RCC 7860 (cell line): ENCODE data around the gene ZFP62.
"Not testable (repeated sequence)": the region's sequence is repeated elsewhere in the genome, so short reads cannot be mapped to it uniquely, and the experiment has no call there.

Experiments
- DNase-seq: peaks from one replicate; pipeline ENCODE4 v3.0.0-alpha.2; 2015; ENCODE audit warnings: low spot score
- FAIRE-seq: peaks from 2 replicates; lab custom pipeline; 2012; peaks lifted over from hg19 to GRCh38; lab: Jason Lieb, UNC

ZFP62 gene

DNA sequence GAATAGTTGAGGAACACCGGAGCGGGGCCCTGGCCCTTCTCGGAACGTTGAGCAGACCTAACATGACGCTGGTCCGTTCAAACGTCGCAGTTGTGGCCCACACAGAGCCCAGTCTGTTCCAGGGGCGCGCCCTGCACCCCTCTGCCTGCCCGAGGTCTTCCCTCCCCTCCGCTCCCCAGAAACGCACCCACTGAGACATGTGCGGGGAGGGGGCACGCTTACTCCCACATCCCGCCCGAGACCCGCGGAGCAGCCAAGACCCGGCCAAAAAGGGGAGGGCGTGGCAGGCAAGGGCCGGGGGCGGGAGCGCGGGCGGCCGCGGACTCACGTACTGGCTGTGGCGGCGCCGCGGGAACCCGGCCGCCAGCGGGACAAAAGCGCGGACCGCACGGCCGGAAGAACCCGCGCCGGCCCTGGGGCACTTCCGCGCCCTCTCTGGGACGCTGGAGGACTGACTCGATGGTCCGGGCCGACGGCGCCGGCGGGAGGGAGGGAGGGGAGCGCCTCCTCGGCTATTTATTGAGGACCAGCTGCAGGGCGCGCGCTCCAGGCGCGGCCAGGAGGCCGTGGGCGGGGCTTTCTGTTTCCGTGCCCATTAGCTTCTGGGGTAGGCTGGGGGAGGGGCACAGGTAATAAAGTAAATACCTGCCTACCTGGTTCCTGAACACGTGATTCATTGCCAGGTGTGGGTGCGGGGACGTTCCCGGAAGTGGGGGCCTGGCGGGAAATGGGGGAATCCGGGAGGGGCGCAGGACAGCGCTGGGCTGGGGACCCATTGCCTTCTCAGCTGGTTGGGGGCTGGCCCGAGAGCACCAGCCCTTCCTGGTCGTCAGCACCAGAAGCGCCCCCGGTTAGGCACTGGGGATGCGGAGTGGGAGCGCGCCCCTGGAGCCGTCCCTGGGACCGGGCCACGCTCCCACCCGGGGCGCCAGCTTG lies at the start of gene ZFP62:
Gene ZFP62, minus strand, starts transcription at position 390 of the 936 bp plus-strand sequence. Its CDS starts 57 bp downstream, at position 333.
- FAIRE-seq = no peak
- DNase-seq = peak; percentile 71

DNA sequence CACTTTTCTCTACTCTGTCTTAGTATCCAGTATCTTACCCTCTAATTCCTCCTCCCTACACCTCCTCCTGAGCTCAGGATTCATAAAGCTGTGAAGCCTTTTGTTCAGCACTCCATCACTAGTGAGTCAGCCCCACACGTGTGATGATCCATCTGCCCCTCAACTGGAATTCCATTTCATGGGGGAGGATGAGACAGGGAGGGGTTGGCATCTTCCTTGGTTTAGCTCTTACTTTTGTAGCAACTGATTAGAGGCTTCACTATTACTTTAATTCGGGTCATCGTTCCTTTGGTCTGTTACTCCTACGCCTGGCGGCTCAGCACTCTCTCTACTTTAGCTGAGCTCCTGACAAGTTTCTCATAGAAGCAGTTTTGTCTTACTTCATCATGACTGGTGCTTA lies 49.7 kb upstream of the ZFP62 start:
- DNase-seq (peak; percentile 34), FAIRE-seq (no peak)

DNA sequence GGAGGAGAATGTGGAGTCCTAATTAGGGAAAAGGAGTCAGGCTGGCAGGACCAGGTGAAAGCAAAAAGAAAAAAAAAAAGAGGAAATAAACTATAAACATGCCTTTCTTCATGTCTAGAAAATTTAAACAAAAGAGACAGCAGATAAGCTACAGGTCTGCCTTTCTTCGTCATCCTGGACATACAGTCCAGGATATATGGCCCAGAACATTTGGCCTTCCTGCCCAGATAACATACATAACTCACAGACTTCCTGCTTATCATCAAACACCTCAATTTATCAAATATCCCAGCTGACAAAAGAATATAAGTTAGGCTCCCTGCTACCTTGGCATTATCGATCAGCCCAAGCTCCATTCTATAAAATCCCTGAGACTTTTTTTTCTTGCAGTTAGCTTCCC lies 49.1 kb upstream of the ZFP62 start:
- DNase-seq = no peak
- no peak for FAIRE-seq

DNA sequence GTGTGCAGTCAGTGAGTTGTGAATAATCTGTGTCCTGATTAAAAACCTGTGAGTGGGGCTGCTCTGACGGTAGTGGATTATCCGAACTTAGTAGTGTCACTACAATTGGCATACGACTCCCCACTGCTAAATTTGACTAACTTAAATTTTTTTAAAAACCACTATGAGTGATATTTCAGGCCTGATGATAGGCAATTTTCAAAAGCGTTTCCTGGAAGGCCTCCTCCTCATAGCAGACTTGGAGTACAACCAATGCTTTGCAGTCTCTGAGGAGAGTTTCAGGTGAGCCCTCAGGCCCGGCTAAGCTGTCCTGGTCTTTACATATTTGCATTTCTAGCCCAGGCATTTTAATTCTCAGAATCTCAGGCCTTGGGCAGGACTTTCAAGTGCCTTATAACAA lies 48.7 kb upstream of the ZFP62 start:
- no peak for FAIRE-seq
- DNase-seq = no peak

DNA sequence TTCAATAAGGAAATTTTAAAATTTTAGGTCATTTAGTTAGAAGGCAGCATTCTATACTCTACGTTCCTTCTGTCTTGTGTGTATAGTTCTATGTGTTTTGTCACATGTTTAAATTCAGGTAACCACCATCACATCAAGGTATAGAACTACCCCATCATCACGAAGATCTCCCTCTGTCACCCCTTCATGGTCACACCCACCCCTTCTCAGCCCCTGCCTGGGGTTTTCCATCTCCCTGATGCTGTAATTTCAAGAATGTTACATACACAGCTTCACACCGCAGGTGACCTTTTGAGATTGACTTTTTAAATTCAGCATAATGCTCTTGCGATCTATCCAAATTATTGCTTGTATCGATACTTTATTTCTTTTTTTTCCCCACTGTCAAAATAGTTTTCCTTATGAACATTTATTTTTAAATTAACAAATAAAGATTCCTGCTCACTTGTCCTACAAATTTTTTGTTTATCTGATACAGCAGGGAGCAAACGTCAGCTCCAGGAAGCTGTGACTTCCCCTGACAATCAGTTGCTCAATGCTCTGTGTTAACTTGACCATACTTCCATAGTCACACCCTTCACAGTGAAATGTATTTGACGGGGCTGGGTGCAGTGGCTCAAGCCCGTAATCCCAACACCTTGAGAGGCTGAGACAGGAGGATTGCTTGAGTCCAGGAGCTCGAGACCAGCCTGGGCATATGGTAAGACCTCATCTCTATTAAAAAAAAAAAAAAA lies 48.1 kb upstream of the ZFP62 start:
- FAIRE-seq (no peak), DNase-seq (no peak)

DNA sequence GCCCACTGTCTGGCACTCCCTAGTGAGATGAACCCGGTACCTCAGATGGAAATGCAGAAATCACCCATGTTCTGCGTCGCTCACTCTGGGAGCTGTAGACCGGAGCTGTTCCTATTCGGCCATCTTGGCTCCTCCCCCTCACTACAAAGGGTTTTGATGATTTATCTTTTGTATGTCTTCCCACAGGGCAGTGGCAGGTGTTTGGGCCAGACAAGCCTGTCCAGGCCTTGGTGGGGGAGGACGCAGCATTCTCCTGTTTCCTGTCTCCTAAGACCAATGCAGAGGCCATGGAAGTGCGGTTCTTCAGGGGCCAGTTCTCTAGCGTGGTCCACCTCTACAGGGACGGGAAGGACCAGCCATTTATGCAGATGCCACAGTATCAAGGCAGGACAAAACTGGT lies 47.3 kb upstream of the ZFP62 start:
- DNase-seq (no peak), FAIRE-seq (no peak)

DNA sequence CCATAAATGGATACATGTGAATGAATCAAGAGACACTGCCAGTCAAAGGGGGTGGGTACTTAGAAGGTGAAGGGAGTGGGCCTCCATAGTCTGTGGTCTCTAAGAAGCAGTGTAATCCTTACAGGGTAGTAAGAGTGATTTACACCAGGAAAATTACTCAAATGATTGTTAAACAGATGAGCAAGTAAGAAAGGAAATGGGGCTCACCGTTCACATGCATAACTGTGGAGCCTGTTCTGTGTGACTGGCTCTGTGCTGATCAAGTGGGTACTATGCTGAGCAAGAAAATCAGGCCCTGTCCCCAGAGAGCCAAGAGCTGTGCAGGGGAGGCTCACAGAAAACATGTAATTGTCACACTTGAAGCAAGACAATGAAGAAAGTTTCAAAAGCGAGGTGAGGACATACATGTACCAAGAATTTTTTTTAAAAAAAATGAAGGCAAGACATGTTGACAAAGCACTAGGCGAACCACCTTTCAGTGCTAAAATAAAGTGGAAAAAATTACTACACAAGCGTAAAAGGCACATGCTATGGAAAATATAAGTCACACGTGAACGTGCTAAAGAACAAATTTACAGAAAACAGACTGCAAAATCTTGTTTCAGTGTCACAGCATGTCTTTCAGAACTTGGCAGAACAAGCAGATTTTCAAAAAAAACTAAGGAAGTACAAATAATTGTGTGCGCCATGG lies 40.4 kb upstream of the ZFP62 start:
- no peak for FAIRE-seq
- no peak for DNase-seq

DNA sequence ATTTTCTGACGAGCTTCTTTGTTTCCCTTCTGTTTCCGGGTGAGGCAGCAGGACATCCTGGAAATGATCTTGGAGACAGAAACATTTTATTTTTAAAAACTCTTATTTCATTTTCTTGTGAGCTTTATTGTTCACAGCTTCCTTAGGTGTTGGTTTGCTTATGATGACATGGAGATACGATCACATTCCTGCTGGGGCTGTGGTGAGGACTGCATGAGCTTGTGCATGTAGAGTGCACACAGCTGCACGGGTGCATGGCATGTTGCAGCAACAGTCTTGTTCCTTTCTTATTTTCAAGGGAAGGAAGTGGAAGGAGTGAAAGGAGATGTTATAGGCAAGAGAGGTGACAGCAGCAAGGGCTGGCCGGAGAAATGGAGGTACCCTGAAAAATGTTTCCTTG lies 39.1 kb upstream of the ZFP62 start:
- DNase-seq = no peak
- FAIRE-seq = no peak

DNA sequence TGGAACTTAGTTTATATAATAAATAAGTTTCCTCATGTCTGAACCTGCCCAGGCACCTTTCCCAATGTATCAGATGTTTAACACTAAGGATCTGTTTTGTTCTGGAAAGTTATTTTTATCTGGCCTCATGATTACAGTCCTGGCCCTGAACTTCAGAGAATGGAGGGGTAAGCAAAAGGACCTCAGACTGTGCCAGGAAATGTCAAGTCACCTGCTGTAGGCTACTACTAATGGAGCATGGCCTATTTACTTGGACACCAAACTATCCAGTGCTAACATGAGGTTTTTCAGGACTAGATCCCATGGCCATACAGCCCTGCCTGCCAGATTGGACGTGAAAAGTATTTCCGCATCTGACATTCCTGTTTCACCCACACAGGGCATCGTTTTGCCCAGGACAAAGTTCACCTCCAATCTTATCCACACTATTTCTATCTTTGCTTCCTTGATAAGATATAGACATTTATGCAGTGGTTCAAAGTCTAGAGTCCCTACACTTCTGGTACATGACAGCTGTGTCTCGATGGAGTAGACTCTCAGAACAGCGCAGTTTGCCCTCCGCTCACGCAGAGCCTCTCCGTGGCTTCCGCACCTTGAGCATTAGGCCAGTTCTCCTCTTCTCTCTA lies 37.7 kb upstream of the ZFP62 start, which contains the start of gene BTNL8:
Gene BTNL8, plus strand, starts transcription at position 539 of the 626 bp plus-strand sequence. CDS start 152 bp downstream, outside the sequence.
- no peak for FAIRE-seq
- no peak for DNase-seq

DNA sequence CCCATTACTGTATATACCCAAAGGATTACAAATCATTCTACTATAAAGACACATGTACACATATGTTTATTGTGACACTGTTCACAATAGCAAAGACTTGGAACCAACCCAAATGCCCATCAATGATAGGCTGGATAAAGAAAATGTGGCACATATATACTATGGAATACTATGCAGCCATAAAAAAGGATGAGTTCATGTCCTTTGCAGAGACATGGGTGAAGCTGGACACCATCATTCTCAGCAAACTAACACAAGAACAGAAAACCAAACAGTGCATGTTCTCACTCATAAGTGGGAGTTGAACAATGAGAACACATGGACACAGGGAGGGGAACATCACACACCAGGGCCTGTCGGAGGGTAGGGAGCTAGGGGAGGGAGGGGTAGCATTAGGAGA lies 34.3 kb upstream of the ZFP62 start:
- not testable (repeated sequence) for FAIRE-seq, DNase-seq

DNA sequence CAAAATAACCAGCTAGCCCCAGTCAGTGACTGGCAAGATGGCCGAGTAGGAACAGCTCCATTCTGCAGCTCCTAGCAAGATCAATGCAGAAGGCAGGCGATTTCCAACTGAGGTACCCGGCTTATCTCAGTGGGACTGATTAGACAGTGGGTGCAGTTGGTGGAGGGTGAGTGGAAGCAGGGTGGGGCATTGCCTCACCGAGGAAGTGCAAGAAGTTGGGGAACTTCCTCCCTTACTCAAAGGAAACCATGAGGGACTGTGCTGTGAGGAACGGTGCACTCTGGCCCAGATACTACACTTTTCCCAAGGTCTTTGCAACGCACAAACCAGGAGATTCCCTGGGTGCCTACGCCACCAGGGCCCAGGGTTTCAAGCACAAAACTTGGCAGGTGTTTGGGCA lies 28.3 kb upstream of the ZFP62 start:
- DNase-seq (no peak), FAIRE-seq (no peak)

DNA sequence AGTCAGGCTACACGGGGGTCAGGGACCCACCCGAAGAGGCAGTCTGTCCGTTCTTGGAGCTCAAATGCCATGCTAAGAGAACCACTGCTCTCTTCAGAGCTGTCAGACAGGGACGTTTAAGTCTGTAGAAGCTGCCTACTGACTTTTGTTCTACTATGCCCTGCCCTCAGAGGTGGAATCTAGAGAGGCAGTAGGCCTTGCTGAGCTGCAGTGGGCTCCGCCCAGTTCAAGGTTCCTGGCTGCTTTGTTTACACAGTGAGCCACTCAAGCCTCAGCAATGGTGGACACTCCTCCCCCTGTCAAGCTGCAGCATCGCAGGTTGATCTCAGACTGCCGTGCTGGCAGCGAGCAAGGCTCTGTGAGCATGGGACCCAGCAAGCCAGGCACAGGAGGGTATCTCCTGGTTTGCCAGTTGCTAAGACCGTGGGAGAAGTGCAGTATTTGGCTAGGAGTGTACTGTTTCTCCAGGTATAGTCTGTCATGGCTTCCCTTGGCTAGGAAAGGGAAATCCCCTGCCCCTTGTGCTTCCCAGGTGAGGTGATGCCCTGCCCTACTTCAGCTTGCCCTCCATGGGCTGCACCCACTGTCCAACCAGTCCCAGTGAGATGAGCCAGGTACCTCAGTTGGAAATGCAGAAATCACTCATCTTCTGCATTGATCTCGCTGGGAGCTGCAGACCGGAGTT lies 24.9 kb upstream of the ZFP62 start:
- DNase-seq, FAIRE-seq: not testable (repeated sequence)

DNA sequence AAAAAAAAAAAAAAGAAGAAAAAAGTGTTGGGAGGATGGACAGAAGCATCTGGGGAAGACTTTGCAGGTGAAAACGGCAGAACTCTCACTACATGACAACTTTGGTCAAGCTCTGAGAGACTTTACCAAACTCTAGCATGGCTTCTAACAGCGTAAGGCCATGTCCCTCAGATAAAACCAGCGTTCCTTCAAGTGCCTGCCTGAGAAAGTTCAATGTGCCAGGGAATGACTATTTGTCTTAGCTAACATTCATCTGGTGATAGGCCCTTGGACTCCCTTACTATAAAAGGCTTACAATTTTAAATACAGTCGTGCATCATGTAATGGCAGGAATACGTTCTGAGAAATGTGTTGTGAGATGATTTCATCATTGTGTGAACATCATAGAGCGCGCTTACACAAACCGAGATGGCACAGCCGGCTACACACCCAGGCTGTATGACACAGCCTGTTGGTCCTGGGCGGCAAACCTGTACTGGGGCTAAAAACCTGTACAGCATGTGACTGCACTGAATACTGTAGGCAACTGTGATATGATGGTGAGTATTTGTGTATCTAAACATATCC lies 14.9 kb upstream of the ZFP62 start:
- DNase-seq (no peak), FAIRE-seq (no peak)

DNA sequence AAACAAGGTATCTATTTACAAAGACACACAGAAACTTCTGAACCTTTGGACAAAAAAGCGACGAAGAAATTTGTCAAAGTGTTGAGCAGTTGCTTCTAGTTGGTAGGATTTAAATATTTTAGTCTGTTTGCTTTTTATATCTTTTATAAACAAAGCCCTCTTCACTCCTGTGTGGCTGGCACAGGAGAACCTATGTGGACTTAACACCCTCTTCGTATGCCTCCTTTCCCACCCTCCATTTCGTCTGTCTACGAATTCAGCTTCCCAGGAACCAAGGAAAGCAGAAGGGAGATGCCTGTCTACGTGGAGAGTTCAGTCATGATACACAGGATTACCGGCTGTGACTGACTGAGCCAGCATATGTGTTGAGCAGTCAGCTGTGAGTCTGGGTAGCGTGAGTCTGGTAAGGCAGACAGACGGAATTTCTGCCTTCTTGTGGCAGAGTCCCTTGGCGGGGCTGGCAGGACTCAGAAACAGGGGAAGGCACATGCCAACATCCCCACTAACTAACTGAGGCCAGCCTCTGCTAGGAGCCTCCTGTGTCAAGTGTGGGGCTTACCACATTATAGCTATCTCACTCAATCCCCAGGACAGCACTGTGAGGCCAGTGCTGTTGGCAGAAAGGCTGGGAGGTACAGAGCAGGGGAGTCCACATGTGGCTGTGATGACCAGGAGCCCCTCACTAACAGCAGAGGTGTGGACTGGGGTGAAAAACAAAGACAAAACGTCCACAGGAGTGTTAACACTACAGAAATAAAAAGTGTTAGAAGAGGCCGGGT lies 13.9 kb upstream of the ZFP62 start:
- FAIRE-seq = no peak
- DNase-seq = no peak

DNA sequence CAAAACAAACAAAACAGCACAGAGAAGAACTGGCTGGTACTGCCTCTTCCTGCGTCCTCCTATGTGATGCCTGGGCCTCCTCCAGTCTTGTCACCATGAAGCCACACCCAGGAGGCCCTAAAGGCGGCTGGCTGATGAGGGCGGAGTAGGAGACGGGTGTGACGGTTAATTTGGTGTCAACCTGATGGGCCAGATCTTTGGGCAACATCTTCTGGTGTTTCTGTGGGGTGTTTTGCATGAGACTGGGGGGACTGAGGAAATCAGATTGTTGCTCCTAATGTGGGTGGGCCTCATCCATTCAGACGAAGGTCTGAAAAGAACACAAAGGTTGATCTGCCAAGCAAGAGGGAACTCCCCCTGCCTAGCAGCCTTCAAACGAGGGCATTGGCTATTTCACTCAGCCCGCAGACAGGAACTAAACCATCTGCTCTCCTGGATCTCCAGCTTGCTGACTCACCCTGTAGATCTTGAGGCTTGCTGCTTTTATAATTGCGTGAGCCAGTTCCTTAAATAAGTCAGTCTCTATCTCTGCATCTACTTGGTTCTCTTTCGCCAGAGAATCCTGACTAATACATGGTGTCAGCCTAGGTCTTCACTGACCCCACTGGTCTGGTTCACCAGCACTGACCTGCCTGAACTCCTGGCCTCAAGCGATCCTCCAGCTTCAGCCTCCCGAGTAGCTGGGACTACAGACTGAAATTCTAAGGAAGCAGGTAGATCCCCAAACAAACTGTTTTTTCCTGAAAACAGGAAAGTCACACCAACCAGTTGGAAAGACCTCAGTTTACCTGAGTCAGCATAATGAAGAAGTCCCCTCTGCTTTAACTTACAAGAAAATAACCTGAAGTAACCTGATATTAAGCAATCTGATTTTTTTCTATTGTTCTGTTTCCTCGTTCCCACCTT lies 12.8 kb upstream of the ZFP62 start:
- DNase-seq (peak; percentile 33), FAIRE-seq (no peak)

DNA sequence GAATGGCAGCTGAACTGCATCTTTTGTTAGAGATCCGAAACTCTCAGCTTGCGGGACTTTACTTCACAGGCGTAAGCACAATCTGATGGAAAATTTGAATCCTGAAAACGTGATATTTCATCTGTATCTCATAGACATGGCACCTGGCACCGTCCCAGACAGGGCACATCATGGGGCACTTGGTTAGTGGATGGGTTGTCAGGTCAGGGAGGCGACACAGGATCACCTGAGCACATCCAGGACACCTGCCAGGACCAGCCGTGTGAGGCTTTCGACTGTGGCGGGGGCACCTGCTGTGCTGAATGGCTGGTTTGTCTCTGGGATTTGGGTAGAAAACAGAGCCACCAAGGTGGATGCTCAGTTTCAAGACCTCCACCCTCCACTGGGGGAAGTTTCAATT lies 11.3 kb upstream of the ZFP62 start:
- no peak for DNase-seq
- no peak for FAIRE-seq

DNA sequence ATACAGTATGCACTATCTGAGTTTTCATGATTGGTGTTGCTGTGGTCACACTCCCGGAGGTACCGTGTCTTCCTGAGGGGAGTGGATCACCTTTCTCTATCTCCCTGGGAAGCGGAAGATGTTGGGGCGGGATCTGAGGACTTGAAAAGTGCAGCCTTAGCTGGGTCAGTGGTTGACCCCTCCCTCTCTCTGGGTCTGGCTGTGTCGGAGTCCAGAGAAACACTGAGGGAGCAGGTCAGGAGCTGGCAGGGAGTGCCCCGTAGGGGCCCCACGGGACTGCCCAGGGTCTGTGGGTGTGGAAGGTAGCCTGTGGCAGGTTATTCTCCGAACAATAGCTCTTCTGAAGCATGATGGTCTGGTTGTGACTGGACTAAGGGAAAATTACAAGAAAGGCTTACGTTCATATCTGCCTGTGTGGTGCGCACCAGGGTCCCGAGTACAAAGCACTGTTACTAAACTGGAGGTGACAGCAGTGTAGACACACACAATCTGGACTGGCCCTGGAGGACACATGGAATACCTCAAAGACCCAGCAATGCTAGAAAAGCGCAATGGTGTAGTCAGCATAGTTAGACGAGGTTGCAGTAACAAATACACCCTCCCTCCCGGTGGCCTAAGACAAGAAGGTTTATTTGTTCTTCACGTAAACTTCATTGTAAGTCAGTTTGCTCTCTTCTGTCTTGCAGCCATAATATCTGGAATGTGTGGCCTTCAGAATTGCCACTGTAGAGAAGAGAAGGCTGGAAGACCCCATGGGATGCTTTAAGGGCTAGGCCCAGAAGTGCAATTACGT lies 9.4 kb upstream of the ZFP62 start:
- no peak for FAIRE-seq
- DNase-seq = no peak
